GM15510 (cell line): ENCODE measurements around the gene FAM209B.
"Not testable (repeated sequence)": the region's sequence is repeated elsewhere in the genome, so short reads cannot be mapped to it uniquely, and the experiment has no call there.

Experiments used
- POLR2A ChIP-seq: IDR thresholded peaks from 3 replicates; pipeline ENCODE4 v1.6.1; 2011; ENCODE audit warnings: borderline replicate concordance; ENCODE audit not compliant: insufficient read length; ENCODE audit errors: extremely low read depth

The FAM209B gene

GRCh38 chr20:56532946-56533345, at the start of gene FAM209B:
FAM209B (plus strand) TSS chr20:56533246; CDS start chr20:56533342, 96 bp downstream.
- not testable (repeated sequence) for TF ChIP-seq POLR2A

- no peak for TF ChIP-seq POLR2A
Measured at GRCh38 chr20:56483970-56484369, 49.1 kb upstream of the FAM209B start.

- no peak for TF ChIP-seq POLR2A
Measured at GRCh38 chr20:56487216-56487615, 45.8 kb upstream of the FAM209B start.

- TF ChIP-seq POLR2A = no peak
Measured at GRCh38 chr20:56488566-56488965, 44.5 kb upstream of the FAM209B start.

GRCh38 chr20:56501116-56501515, 31.9 kb upstream of the FAM209B start:
- TF ChIP-seq POLR2A = no peak

- no peak for TF ChIP-seq POLR2A
Measured at GRCh38 chr20:56503916-56504315, 29.1 kb upstream of the FAM209B start.

GRCh38 chr20:56504373-56505005, 28.6 kb upstream of the FAM209B start:
- TF ChIP-seq POLR2A = no peak

- TF ChIP-seq POLR2A = no peak
Measured at GRCh38 chr20:56506103-56506502, 26.9 kb upstream of the FAM209B start.

GRCh38 chr20:56511926-56512325, 21.1 kb upstream of the FAM209B start:
- no peak for TF ChIP-seq POLR2A

GRCh38 chr20:56513161-56514150, 19.6 kb upstream of the FAM209B start:
- TF ChIP-seq POLR2A = no peak

- no peak for TF ChIP-seq POLR2A
Measured at GRCh38 chr20:56516631-56517030, 16.4 kb upstream of the FAM209B start.

GRCh38 chr20:56517211-56517610, 15.8 kb upstream of the FAM209B start:
- no peak for TF ChIP-seq POLR2A

GRCh38 chr20:56517641-56518040, 15.4 kb upstream of the FAM209B start:
- no peak for TF ChIP-seq POLR2A

- TF ChIP-seq POLR2A = no peak
Measured at GRCh38 chr20:56518126-56518525, 14.9 kb upstream of the FAM209B start.

GRCh38 chr20:56518721-56519398, 14.2 kb upstream of the FAM209B start:
- TF ChIP-seq POLR2A = no peak
